Dermis microvascular lymphatic vessel endothelial cell (primary cell): ENCODE measurements around the gene CYP27A1. TPM values are rescaled to one million over a fixed set of nuclear protein-coding genes. Genes with fewer than 3 reads are reported as not detected.

Experiments used
- DNase-seq, 2 donors: peaks; one replicate each; pipeline versions ENCODE4 v3.0.0 to v3.0.0-alpha.2; 2010; ENCODE audit warnings: low read depth in 2 of 2
- total RNA-seq: library from RNA; depleted of rRNA; stranded (reverse); fragments of >200 nt; gene quantifications from 2 replicates; pipeline ENCODE4 v1.2.1, GENCODE V29; 2014

Gene CYP27A1
- total RNA-seq, 1 donor from 2014 or later: 6.2 TPM

- no peak for DNase-seq
Measured at GRCh38 chr2:218773881-218774280, 8.1 kb upstream of the CYP27A1 start.

GRCh38 chr2:218776488-218776887 lies 5.5 kb upstream of the CYP27A1 start:
- DNase-seq: no peak

- no peak for DNase-seq
Measured at GRCh38 chr2:218777276-218777990, 4.5 kb upstream of the CYP27A1 start.

GRCh38 chr2:218780046-218780445 lies 1.9 kb upstream of the CYP27A1 start:
- no peak for DNase-seq

GRCh38 chr2:218780851-218781690 lies 876 bp upstream of the CYP27A1 start:
- DNase-seq: no peak

- peak in 1 of 2 donors; percentile 4 for DNase-seq
Measured at GRCh38 chr2:218782528-218782844, 539 bp downstream of the CYP27A1 start.

GRCh38 chr2:218783688-218784087 lies 1.7 kb downstream of the CYP27A1 start:
- no peak for DNase-seq

GRCh38 chr2:218785103-218785502 lies 3.2 kb downstream of the CYP27A1 start:
- no peak for DNase-seq

GRCh38 chr2:218786133-218786532 lies 4.2 kb downstream of the CYP27A1 start:
- DNase-seq: no peak

- no peak for DNase-seq
Measured at GRCh38 chr2:218788529-218789255, 6.7 kb downstream of the CYP27A1 start.

GRCh38 chr2:218792433-218792832 lies 10.5 kb downstream of the CYP27A1 start:
- DNase-seq: no peak

- no peak for DNase-seq
Measured at GRCh38 chr2:218796691-218797090, 14.7 kb downstream of the CYP27A1 start.

- no peak for DNase-seq
Measured at GRCh38 chr2:218798767-218799504, 17.0 kb downstream of the CYP27A1 start.

- no peak for DNase-seq
Measured at GRCh38 chr2:218799990-218800389, 18.0 kb downstream of the CYP27A1 start.

- no peak for DNase-seq
Measured at GRCh38 chr2:218802386-218802994, 20.5 kb downstream of the CYP27A1 start.

- no peak for DNase-seq
Measured at GRCh38 chr2:218804817-218805216, 22.9 kb downstream of the CYP27A1 start.

GRCh38 chr2:218805627-218806026 lies 23.7 kb downstream of the CYP27A1 start:
- peak in 1 of 2 donors; percentile 16 for DNase-seq

GRCh38 chr2:218806346-218806978 lies 24.5 kb downstream of the CYP27A1 start:
- DNase-seq: no peak

- no peak for DNase-seq
Measured at GRCh38 chr2:218807626-218808025, 25.7 kb downstream of the CYP27A1 start.

- no peak for DNase-seq
Measured at GRCh38 chr2:218809515-218809914, 27.6 kb downstream of the CYP27A1 start.

GRCh38 chr2:218810256-218810655 lies 28.3 kb downstream of the CYP27A1 start:
- no peak for DNase-seq
